Suprapubic skin (tissue), 4 donors: ENCODE results near the gene GFER.

ENCODE experiments used
- CTCF ChIP-seq, 2 donors: fragments of 200-600 bp in 1 of 2; fragments of 450-650 bp in 1 of 2; sonication (generic) in 1 of 2; IDR thresholded peaks; one replicate each; pipeline ENCODE4 v1.5.1; 2016 to 2019; ENCODE audit warnings: antibody characterized with exemption in 2 of 2, mild to moderate bottlenecking in 1 of 2, moderate library complexity in 1 of 2
- EP300 ChIP-seq: sonication (generic); formaldehyde crosslinking; IDR thresholded peaks from one replicate; pipeline ENCODE4 v1.6.1; 2017; ENCODE audit warnings: antibody characterized with exemption
- POLR2A ChIP-seq, 2 donors: fragments of 450-650 bp; IDR thresholded peaks; one replicate each; pipeline ENCODE4 v1.6.1; 2017; ENCODE audit warnings: antibody characterized with exemption in 2 of 2, mild to moderate bottlenecking in 2 of 2, moderate library complexity in 2 of 2
- POLR2AphosphoS5 ChIP-seq, 3 donors: sonication (generic); formaldehyde crosslinking; IDR thresholded peaks; one replicate each; pipeline ENCODE4 v1.6.1; 2017; ENCODE audit warnings: antibody characterized with exemption in 3 of 3

- TF ChIP-seq POLR2A (IDR thresholded peaks at IDR 0.05) (no peak), CTCF (IDR thresholded peaks at IDR 0.05) (no peak), EP300 (no peak), POLR2AphosphoS5 (IDR thresholded peaks at IDR 0.05) (no peak)
Observed at GRCh38 chr16:1999866-2000514, 16.0 kb downstream of the GFER start.
